GM10248 (cell line): Measurements from ENCODE around the gene ARMC12.
A peak's percentile ranks its signal among the peaks of the same experiment; 100 is the strongest.

Source experiments
- CTCF ChIA-PET: fragments of 300-600 bp; sonication (Branson Sonifier 250); formaldehyde crosslinking; extraction: SDS; loops from one replicate; lab custom pipeline; 2021; ENCODE audit warnings: antibody characterized with exemption; lab: Yijun Ruan, JAX
- POLR2A ChIA-PET: fragments of 350-650 bp; sonication (Branson Sonifier 250); formaldehyde crosslinking; extraction: SDS; loops from one replicate; lab custom pipeline; 2020; ENCODE audit warnings: antibody characterized with exemption; lab: Yijun Ruan, JAX
- DNase-seq: peaks from one replicate; pipeline ENCODE4 v3.0.0; 2012; ENCODE audit errors: extremely low spot score
- TF ChIP-seq, protein P1 (sequence below): IDR thresholded peaks from 2 replicates; pipeline ENCODE4 v1.5.1; 2012; ENCODE audit warnings: mild to moderate bottlenecking, low read depth; ENCODE audit errors: extremely low read depth, missing control alignments, control extremely low read depth

Gene ARMC12

DNA sequence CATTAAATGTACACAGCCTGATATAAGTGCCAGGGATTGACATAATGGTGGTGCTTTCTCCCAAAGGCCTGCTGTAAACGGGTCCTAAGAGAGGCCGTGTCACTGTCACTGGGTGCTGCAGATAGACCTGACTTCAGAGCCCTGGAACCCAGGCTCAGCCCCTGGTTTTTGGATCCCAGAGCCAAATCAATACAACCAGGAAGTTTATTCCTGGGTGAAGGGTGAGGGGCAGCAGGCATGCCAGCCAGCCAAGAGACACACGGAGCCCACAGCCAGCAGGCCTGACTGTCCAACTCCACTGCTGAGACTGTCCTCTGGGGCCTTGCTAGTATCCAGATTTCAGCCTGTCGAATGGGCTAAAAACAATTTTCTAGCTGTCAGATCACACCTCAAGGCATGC lies 12.8 kb upstream of the ARMC12 start:
- CTCF ChIA-PET, result interaction anchor here (1.0 to 2.0 kb wide), 3 partner anchors 13 to 134 kb away, joined by 3 to 5 read pairs (median 4); partner anchors contain the start of gene ARMC12

DNA sequence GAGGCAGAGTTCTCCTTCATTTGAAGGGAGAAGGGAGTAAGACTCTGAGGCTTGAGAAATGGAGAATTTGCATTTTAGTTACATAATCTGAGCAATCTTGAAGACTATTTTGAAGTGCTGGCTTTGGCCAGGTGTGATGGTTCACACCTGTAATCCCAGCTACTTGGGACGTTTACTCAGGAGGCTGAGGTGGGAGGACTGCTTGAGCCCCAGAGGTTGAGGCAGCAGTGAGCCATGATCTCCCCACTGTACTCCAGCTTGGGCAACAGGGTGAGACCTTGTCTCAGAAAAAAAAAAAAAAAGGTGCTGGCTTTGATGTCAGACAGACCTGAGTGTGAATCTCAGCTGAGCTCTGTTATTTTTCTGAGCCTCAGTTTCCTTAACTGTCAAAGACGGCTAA lies 12.4 kb upstream of the ARMC12 start:
- CTCF ChIA-PET, result interaction anchor here (1.0 to 2.0 kb wide), 4 partner anchors 12 to 134 kb away, joined by 3 to 5 read pairs (median 4); partner anchors contain the start of gene ARMC12
- TF ChIP-seq, protein P1, sequence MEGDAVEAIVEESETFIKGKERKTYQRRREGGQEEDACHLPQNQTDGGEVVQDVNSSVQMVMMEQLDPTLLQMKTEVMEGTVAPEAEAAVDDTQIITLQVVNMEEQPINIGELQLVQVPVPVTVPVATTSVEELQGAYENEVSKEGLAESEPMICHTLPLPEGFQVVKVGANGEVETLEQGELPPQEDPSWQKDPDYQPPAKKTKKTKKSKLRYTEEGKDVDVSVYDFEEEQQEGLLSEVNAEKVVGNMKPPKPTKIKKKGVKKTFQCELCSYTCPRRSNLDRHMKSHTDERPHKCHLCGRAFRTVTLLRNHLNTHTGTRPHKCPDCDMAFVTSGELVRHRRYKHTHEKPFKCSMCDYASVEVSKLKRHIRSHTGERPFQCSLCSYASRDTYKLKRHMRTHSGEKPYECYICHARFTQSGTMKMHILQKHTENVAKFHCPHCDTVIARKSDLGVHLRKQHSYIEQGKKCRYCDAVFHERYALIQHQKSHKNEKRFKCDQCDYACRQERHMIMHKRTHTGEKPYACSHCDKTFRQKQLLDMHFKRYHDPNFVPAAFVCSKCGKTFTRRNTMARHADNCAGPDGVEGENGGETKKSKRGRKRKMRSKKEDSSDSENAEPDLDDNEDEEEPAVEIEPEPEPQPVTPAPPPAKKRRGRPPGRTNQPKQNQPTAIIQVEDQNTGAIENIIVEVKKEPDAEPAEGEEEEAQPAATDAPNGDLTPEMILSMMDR, result no peak
- POLR2A ChIA-PET, result no interaction called here
- DNase-seq, result no peak

More for the DNA sequence above, 12.8 kb upstream of the ARMC12 start:
- POLR2A ChIA-PET, result no interaction called here
- no peak for DNase-seq
- TF ChIP-seq, protein P1, result no peak

DNA sequence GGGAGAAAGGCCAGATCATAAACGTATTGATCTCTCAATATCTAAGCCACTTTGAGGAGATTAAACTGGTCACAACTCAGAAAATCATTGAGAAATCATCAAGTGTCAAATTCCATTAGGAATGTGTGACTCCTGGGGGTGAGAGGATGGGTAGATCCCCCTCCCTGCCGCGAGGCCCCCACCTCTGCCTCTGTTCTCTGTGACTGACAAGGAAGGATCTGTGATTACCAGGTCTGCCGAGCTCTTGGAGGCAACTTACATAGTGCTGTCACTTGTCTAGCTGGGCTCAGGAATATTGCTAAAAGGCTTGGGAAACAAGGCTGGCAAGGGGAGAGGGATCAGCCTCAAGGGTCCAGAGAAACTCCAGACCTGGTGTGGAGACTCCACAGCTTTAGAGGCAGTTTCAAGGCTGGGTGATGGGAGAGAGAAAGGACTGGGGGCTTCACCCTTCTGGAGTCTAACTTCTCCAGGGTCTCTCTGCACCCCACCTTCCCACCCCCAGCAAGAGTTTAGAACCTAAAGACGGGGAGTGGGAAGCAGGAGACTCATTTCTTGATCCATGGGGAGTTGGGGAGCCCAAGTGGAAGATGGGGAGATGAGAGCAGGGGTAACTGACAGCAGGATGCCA lies 11.6 kb upstream of the ARMC12 start:
- TF ChIP-seq, protein P1, result no peak
- POLR2A ChIA-PET, result no interaction called here
- CTCF ChIA-PET, result interaction anchor here (1.0 to 2.2 kb wide), 7 partner anchors 10 to 142 kb away, joined by 3 to 13 read pairs (median 3); partner anchors contain the start of gene ARMC12
- DNase-seq, result no peak

DNA sequence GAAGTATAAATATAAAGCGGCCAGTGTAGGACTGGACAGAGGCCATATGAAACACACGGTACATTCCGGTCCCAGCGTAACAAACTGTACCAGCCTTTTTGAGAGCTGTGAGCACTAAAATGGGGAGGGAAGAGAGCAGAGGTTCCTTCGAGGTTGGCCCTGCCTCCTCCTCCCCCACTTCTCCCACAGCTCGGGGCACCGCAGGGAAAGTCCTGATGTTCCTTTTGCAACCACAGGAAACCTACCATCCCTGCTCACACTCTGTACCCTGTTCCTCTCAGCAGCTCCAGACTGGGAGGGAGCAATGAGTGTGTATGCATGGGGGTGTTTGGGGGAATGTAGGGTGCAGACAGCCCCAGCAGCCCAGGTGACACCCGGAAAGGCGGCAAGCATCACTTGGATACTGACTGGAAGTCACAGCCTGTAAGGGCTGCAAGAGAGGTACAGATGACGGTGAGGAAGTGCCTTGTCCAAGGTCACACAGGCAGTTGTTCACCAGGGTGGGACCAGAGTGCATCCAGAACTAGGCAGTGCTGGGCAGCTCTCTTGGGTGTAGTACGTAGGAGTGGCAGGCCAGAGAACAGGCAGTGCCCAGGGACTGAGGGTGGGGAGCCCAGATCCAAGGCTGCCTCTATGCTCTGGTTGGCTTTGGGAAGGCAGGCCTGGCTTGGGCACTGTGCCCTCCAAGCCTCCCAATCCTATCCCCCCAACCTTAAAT lies 11.0 kb upstream of the ARMC12 start:
- TF ChIP-seq, protein P1, result no peak
- CTCF ChIA-PET, result interaction anchor here (1.0 to 2.2 kb wide), 7 partner anchors 10 to 143 kb away, joined by 3 to 13 read pairs (median 3); partner anchors contain the start of gene ARMC12
- POLR2A ChIA-PET, result no interaction called here
- DNase-seq, result no peak

DNA sequence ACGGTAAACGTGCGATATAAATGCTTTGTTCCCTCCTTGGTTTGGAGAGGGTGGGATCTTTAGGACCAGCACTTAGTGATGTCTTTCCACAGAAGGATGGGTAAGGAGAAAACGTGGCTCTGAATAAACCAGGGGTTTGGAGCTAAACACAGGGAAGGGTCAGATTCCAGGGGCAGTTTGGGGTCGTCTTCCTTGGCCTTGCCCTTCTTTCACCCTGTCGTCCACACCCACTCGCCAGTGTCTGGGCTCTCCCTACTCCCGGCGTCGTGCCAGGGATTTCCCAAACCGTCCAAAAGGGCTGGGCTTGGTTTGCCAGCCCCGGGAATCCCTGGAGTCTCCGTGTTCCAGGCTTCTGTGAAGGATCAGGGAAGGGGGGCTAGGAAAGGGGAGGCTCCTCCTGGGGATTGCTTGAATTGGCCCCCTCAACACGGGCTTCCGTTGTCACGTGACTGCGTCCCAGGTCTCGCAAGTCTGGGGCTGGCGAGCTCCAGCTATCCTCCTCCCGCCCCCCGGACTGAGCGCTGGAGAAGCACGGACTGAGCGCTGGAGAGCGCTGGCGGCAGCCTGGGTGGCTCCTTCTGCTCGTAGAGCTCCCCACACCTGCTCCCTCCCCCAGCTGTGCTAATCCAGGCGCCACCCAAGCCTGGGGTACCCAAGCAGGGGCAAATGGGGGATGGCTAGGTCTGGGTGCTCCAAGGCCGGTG lies 9.4 kb upstream of the ARMC12 start:
- POLR2A ChIA-PET, result interaction anchor here (0.5 to 0.6 kb wide), 2 partner anchors 879 to 955 kb away, joined by 3 to 5 read pairs; no protein-coding TSS in a partner anchor
- TF ChIP-seq, protein P1, result no peak
- peak; percentile 54 for DNase-seq
- CTCF ChIA-PET, result interaction anchor here (0.7 to 2.4 kb wide), 7 partner anchors 8 to 64 kb away, joined by 3 to 14 read pairs (median 3); partner anchors contain the start of gene ARMC12
